Posterior cingulate gyrus (tissue), 11 donors: ENCODE results near the gene DPEP1.
"Not testable (repeated sequence)": the region's sequence is repeated elsewhere in the genome, so short reads cannot be mapped to it uniquely, and the experiment has no call there.

ENCODE experiments used
- DNase-seq, 10 donors: peaks; one replicate each; pipeline versions ENCODE4 v3.0.0 to v3.0.0-alpha.2; 2020 to 2021; ENCODE audit warnings: mixed read lengths in 3 of 10
- intact Hi-C: fragments of 100-400 bp; cut with DNase I; formaldehyde crosslinking; loops from one replicate; pipeline ENCODE4 v1.15.1; 2023

Gene DPEP1

GRCh38 chr16:89615596-89616090, 2.2 kb downstream of the DPEP1 start:
- intact Hi-C loops, result no loop called here
- peak in 1 of 10 donors; percentile 71 for DNase-seq

- intact Hi-C loops, result no loop called here
- no peak for DNase-seq
Observed at GRCh38 chr16:89616623-89617022, 3.2 kb downstream of the DPEP1 start.

GRCh38 chr16:89617036-89617435, 3.6 kb downstream of the DPEP1 start:
- intact Hi-C loops, result no loop called here
- DNase-seq, result no peak

- intact Hi-C loops, result no loop called here
- DNase-seq, result no peak
Observed at GRCh38 chr16:89618109-89618998, 4.9 kb downstream of the DPEP1 start.

GRCh38 chr16:89619840-89620239, 6.4 kb downstream of the DPEP1 start:
- intact Hi-C loops, result no loop called here

GRCh38 chr16:89620406-89620841, 7.0 kb downstream of the DPEP1 start:
- DNase-seq, result no peak
- intact Hi-C loops, result no loop called here

More at GRCh38 chr16:89619840-89620239, 6.4 kb downstream of the DPEP1 start:
- DNase-seq, result no peak

GRCh38 chr16:89621136-89621697, 7.8 kb downstream of the DPEP1 start:
- DNase-seq, result no peak
- intact Hi-C loops, result no loop called here

- intact Hi-C loops, result no loop called here
- DNase-seq, result no peak
Observed at GRCh38 chr16:89621698-89622409, 8.4 kb downstream of the DPEP1 start.

- intact Hi-C loops, result no loop called here
- no peak for DNase-seq
Observed at GRCh38 chr16:89623511-89624261, 10.2 kb downstream of the DPEP1 start.

- intact Hi-C loops, result no loop called here
Observed at GRCh38 chr16:89624777-89625761, 11.6 kb downstream of the DPEP1 start.

GRCh38 chr16:89629827-89630610, 16.6 kb downstream of the DPEP1 start:
- intact Hi-C loops, result no loop called here
- no peak for DNase-seq

More at GRCh38 chr16:89624777-89625761, 11.6 kb downstream of the DPEP1 start:
- DNase-seq, result no peak

GRCh38 chr16:89633064-89633631, 19.7 kb downstream of the DPEP1 start:
- intact Hi-C loops, result no loop called here
- no peak for DNase-seq

GRCh38 chr16:89634463-89635385, 21.3 kb downstream of the DPEP1 start:
- intact Hi-C loops, DNase-seq: not testable (repeated sequence)

GRCh38 chr16:89636663-89637062, 23.2 kb downstream of the DPEP1 start:
- DNase-seq, result no peak
- intact Hi-C loops, result no loop called here

GRCh38 chr16:89637379-89637778, 23.9 kb downstream of the DPEP1 start:
- intact Hi-C loops, result no loop called here
- no peak for DNase-seq

- intact Hi-C loops, result no loop called here
- DNase-seq, result no peak
Observed at GRCh38 chr16:89638455-89638854, 25.0 kb downstream of the DPEP1 start.

- intact Hi-C loops, result no loop called here
- no peak for DNase-seq
Observed at GRCh38 chr16:89639385-89639784, 25.9 kb downstream of the DPEP1 start.
